OCI-M1 (cell line): ENCODE data around the gene GNAS-AS1.

ENCODE experiments used
- DNase-seq: peaks from one replicate; lab custom pipeline; 2025; lab: John Stamatoyannopoulos, UW

The GNAS-AS1 gene

DNA sequence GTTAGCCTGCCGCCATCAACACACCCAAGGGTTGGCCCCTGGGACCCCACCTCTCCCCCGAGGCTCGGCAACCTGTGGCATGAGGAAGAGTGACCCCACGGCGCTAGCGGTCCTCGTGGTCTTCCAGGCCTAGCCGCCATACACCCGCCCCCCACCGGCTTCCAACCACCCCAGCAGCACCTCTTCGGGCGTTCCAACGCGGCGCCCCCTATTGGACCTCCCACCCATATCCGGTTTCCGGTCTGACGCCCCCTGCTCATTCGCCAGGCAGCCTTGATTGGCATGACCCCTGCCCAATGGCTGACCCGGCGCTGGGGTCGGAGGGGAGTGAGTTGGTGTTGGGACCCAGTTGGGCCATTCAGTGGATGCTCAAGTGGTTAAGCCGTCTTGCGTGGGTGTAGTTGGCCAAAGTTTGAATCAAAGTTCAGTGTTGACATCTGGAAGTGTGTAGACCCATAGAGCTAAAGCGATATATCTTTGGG is at the start of gene GNAS-AS1:
Gene GNAS-AS1, minus strand, starts transcription at position 210 of the 482 bp plus-strand sequence.
- DNase-seq = peak; percentile 93

- DNase-seq = no peak
Measured at GRCh38 chr20:58900397-58900796, 49.7 kb upstream of the GNAS-AS1 start.

- no peak for DNase-seq
Measured at GRCh38 chr20:58899512-58899911, 48.8 kb upstream of the GNAS-AS1 start.

- DNase-seq = no peak
Measured at GRCh38 chr20:58898629-58899408, 48.1 kb upstream of the GNAS-AS1 start.

DNA sequence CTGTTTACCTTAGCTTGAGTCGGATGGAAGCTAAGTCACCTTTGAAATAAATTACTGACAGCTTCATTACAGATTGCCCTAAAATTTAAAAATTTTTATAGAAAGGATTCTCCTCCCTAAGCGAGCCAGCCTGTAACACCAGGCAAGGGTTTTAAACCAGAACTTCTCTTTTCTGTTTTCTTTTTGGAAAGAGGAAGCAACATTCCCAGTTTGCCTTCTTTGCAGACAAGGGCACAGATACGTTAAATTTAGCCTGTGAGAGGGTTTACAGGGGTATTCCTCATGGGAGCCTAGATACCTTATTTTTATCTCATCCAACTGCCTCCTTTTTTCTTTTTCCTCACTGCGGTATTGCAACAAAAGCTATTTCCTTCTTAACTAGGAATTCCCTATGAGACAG is 46.8 kb upstream of the GNAS-AS1 start:
- no peak for DNase-seq

GRCh38 chr20:58896820-58897219 is 46.1 kb upstream of the GNAS-AS1 start:
- DNase-seq = no peak

DNA sequence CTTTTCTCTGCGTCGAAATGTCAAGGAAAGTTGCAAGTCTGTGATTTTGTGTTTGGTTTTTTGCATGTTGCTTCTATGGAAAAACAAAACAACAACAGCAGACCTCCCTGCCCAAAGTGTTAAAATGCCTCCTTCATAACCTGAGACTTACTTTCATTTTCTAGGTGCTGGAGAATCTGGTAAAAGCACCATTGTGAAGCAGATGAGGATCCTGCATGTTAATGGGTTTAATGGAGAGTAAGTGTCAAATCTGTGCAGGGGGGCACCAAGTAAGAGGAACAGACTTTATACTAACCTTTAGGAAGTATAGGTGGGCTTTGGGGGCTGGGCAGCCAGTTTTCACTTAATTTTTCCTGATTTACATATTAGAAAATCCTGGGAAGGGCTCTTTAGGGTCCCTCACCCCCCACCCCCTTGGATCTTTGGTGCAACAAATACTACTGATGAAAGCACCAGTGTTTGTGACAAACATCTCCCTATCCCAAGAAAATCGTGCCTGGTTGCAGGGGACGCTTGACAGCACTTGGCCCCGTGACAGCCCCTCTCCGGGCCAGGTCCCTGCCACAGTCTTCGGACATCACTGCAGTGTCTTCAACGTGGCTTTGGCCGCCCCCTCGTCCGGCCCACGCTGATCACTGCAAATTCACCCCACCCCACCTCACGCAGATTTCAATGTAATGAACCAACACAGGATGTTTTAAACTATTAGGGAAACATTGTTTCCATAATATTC is 44.9 kb upstream of the GNAS-AS1 start:
- peak; percentile 14 for DNase-seq

GRCh38 chr20:58894652-58895447 is 44.1 kb upstream of the GNAS-AS1 start:
- DNase-seq = no peak

GRCh38 chr20:58893355-58894120 is 42.8 kb upstream of the GNAS-AS1 start:
- DNase-seq = peak; percentile 30

DNA sequence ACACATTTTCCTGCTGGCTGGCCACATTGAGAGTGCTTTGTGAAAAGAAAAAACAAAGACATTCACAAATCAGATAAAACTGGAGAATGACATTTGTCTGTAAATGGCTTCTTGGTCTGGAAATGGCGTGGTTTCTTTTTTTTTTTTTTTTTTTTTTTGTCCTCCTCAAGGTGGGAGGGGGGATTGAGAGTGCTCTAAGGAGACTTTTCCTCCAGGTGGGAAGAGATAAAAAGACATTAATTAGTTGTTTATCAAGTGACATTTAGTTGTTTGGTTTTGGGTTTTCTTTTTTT is 42.2 kb upstream of the GNAS-AS1 start:
- peak; percentile 77 for DNase-seq

- DNase-seq = peak; percentile 84
Measured at GRCh38 chr20:58892141-58892931, 41.6 kb upstream of the GNAS-AS1 start.

GRCh38 chr20:58891718-58892140 is 41.0 kb upstream of the GNAS-AS1 start:
- peak; percentile 59 for DNase-seq

DNA sequence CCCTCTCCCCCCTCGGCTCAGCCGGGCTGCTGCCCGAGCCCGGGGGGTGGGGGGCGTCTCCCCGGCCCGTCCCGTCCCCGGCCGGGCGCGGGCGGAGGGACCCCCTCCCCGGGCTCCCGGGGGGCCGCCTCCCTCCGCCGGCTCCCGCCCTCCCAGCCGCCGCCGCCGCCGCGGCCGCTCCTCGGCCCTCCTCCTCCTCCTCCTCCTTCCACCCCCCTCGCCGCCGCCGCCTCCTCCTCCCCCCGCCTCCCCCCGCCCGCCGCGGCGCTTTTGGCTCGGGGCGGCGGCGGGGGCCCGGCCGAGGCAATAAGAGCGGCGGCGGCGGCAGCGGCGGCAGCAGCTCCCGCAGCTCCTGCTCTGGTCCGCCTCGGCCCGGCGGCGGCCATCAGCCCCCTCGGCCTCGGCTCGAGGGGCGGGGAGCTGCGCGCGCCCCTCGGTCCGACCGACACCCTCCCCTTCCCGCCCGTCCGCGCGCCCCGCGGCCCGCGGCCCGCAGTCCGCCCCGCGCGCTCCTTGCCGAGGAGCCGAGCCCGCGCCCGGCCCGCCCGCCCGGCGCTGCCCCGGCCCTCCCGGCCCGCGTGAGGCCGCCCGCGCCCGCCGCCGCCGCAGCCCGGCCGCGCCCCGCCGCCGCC is 40.5 kb upstream of the GNAS-AS1 start:
- peak; percentile 84 for DNase-seq

- DNase-seq = peak; percentile 84
Measured at GRCh38 chr20:58890518-58891085, 39.9 kb upstream of the GNAS-AS1 start.

- DNase-seq = peak; percentile 20
Measured at GRCh38 chr20:58889798-58890517, 39.3 kb upstream of the GNAS-AS1 start.

- peak; percentile 58 for DNase-seq
Measured at GRCh38 chr20:58889334-58889760, 38.6 kb upstream of the GNAS-AS1 start.

GRCh38 chr20:58888521-58889333 is 38.0 kb upstream of the GNAS-AS1 start:
- peak; percentile 84 for DNase-seq

- no peak for DNase-seq
Measured at GRCh38 chr20:58888103-58888502, 37.4 kb upstream of the GNAS-AS1 start.
